ENCODE data around the gene ODF2. TPM values are rescaled to one million over a fixed set of nuclear protein-coding genes. Genes with fewer than 3 reads are reported as not detected.
A peak's percentile ranks its signal among the peaks of the same experiment; 100 is the strongest.

Gene ODF2
- total and polyA plus RNA-seq, 10 of the 15 experiments (the other 5 are each of a cell fraction or from before 2014, with no cell fraction given), result 8.7 to 65.1 (median 38.5) TPM

GRCh38 chr9:128455849-128456612 is at the start of gene ODF2 (continued):
- TF ChIP-seq ZBTB11 (CRISPR knock-in tag; IDR thresholded peaks at IDR 0.05), result no peak
- no peak for TF ChIP-seq NR2C1 (IDR thresholded peaks at IDR 0.05)
- TF ChIP-seq IRF5 (IDR thresholded peaks at IDR 0.05; ENCODE audit: borderline replicate concordance), result no peak
- TF ChIP-seq BMI1 (IDR thresholded peaks at IDR 0.05; ENCODE audit: borderline replicate concordance), result peak; percentile 88
- TF ChIP-seq SMAD1 (IDR thresholded peaks at IDR 0.05; ENCODE audit: low read depth, partially characterized antibody), result no peak
- peak; percentile 56 for TF ChIP-seq BACH1 (IDR thresholded peaks at IDR 0.05; ENCODE audit: borderline replicate concordance)
- TF ChIP-seq HDAC2 (IDR thresholded peaks at IDR 0.05), result no peak
- TF ChIP-seq USF2 (IDR thresholded peaks at IDR 0.05; ENCODE audit: borderline replicate concordance, low read depth, low read length), result no peak
- peak; percentile 94 for TF ChIP-seq ELK1 (IDR thresholded peaks at IDR 0.05; ENCODE audit: low read depth, low read length)
- TF ChIP-seq EP300 (IDR thresholded peaks at IDR 0.05; ENCODE audit: borderline replicate concordance in 1 of 2, control insufficient read depth in 1 of 2, low read depth in 2 of 2, low read length in 2 of 2), result no peak
- TF ChIP-seq IRF3 (IDR thresholded peaks at IDR 0.05), result no peak
- no peak for TF ChIP-seq PBX3 (IDR thresholded peaks at IDR 0.05; ENCODE audit: insufficient replicate concordance, low read depth, low read length)
- no peak for TF ChIP-seq RCOR1 (conservative IDR thresholded peaks at IDR 0.05; ENCODE audit: low read depth, low read length)
- no peak for TF ChIP-seq TCF7 (IDR thresholded peaks at IDR 0.05; ENCODE audit: borderline replicate concordance)
- TF ChIP-seq TBL1XR1 (IDR thresholded peaks at IDR 0.05; ENCODE audit: low read depth, low read length), result no peak
- no peak for TF ChIP-seq ZBED1 (IDR thresholded peaks at IDR 0.05; ENCODE audit: borderline replicate concordance)
- no peak for TF ChIP-seq GABPA (IDR thresholded peaks at IDR 0.05; ENCODE audit: low read depth)
- TF ChIP-seq JUND (IDR thresholded peaks at IDR 0.05; ENCODE audit: low read depth, low read length), result no peak
